HepG2 (cell line): ENCODE measurements around the gene RILPL1. TPM values are rescaled to one million over a fixed set of nuclear protein-coding genes. Genes with fewer than 3 reads are reported as not detected.
A peak's percentile ranks its signal among the peaks of the same experiment; 100 is the strongest.

ENCODE experiments used
- EZH2 ChIP-seq: conservative IDR thresholded peaks from 2 replicates; pipeline ENCODE4 v1.6.1; 2012; ENCODE audit warnings: mild to moderate bottlenecking, low read depth, low read length, moderate library complexity
- GATAD2A ChIP-seq: IDR thresholded peaks from 2 replicates; pipeline ENCODE4 v1.6.1; 2016
- MYNN ChIP-seq: sonication (generic); formaldehyde crosslinking; IDR thresholded peaks from 2 replicates; pipeline ENCODE4 v1.4.0; 2020; ENCODE audit warnings: mild to moderate bottlenecking, low read depth, missing genetic modification reagents
- ZBTB21 ChIP-seq: sonication (generic); formaldehyde crosslinking; IDR thresholded peaks from 2 replicates; pipeline ENCODE4 v1.4.0; 2020; ENCODE audit warnings: missing genetic modification reagents
- ZFP36L2 ChIP-seq: sonication (generic); formaldehyde crosslinking; IDR thresholded peaks from 2 replicates; pipeline ENCODE4 v1.4.0; 2020; ENCODE audit warnings: missing genetic modification reagents
- ZNF224 ChIP-seq: sonication (generic); formaldehyde crosslinking; IDR thresholded peaks from 2 replicates; pipeline ENCODE4 v1.5.0; 2020; ENCODE audit warnings: mild to moderate bottlenecking, missing genetic modification reagents
- ZNF430 ChIP-seq: sonication (generic); formaldehyde crosslinking; IDR thresholded peaks from 2 replicates; pipeline ENCODE4 v1.9.0; 2021; ENCODE audit warnings: mild to moderate bottlenecking, missing genetic modification reagents
- ZNF773 ChIP-seq: sonication (generic); formaldehyde crosslinking; IDR thresholded peaks from 2 replicates; pipeline ENCODE4 v1.4.0; 2020; ENCODE audit warnings: missing genetic modification reagents, borderline replicate concordance
- ZNF782 ChIP-seq: sonication (generic); formaldehyde crosslinking; IDR thresholded peaks from 2 replicates; pipeline ENCODE4 v1.4.0; 2020; ENCODE audit warnings: missing genetic modification reagents, mild to moderate bottlenecking, borderline replicate concordance
- polyA plus RNA-seq, 8 experiments: library from polyadenylated mRNA; depleted of rRNA in 3 of 8; stranded (reverse) in 7 of 8; unstranded in 1 of 8; fragments of >200 nt; fragmentation: Illumina TruSeq in 4 of 8; extraction: Trizol in 4 of 8; gene quantifications; 2 replicates each; pipeline versions ENCODE4 v1.2.1 to v1.2.3, GENCODE V29; 2011 to 2016; ENCODE audit warnings: low read depth in 4 of 8, missing spikeins in 1 of 8, mixed read lengths in 1 of 8; ENCODE audit not compliant: insufficient read depth in 1 of 8
- total RNA-seq, 5 experiments: library from RNA; depleted of rRNA; stranded (reverse); fragments of >200 nt; fragmentation: Illumina TruSeq; extraction: Trizol; gene quantifications; 2 replicates each; pipeline ENCODE4 v1.2.3, GENCODE V29; 2016; ENCODE audit warnings: low read depth in 1 of 5
- TF ChIP-seq, protein P1 (sequence below): sonication (generic); formaldehyde crosslinking; IDR thresholded peaks from 2 replicates; pipeline ENCODE4 v1.4.0; 2020; ENCODE audit warnings: missing genetic modification reagents
- TF ChIP-seq, protein P2 (sequence below): sonication (generic); formaldehyde crosslinking; IDR thresholded peaks from 2 replicates; pipeline ENCODE4 v1.8.0; 2022; ENCODE audit warnings: mild to moderate bottlenecking, missing genetic modification reagents; ENCODE audit not compliant: insufficient replicate concordance

The RILPL1 gene
- total and polyA plus RNA-seq, 2 of the 13 experiments (the other 11 are each of a cell fraction or from before 2014, with no cell fraction given), result 5.8 to 28.4 TPM

DNA sequence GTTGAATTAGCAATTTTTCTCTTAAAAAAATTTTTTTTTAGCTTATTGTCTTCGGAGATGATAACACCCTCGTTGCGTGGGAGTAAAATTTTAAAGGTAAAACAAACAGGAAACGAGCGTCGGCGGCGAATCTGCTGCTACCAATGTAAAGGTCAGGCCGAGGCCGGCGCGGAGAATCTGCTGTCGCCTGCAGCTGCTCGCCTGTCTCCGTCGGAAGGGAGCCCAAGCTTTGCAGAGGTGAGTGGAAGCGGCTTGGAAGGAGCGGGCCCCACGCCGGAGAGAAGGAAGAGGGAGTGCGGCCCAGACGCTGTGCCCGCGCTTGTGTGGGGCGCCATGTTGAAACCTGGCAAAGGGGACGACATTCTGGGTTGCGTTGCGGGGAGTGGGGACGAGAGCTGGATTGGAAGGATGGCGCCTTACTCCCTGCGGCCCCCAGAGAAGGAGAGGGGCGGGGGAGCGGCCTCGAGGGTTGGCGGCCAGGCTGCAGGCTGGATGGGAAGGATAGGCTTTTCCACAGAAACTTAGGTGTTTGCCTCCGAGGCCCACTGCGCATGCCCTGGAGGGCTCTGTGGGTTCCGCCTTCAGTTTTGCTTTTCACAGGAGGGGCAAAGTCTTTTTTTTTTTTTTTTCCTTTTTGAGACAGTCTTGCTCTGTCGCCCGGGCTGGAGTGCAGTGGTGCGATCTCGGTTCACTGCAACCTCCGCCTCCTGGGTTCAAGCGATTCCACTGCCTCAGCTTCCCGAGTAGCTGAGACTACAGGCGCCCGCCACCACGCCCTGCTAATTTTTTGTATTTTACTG is 75.3 kb downstream of the RILPL1 start, which contains the start of gene SNRNP35 (continued):
- TF ChIP-seq, protein P1, sequence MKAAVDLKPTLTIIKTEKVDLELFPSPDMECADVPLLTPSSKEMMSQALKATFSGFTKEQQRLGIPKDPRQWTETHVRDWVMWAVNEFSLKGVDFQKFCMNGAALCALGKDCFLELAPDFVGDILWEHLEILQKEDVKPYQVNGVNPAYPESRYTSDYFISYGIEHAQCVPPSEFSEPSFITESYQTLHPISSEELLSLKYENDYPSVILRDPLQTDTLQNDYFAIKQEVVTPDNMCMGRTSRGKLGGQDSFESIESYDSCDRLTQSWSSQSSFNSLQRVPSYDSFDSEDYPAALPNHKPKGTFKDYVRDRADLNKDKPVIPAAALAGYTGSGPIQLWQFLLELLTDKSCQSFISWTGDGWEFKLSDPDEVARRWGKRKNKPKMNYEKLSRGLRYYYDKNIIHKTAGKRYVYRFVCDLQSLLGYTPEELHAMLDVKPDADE, result no peak
- TF ChIP-seq ZNF430 (CRISPR knock-in tag) (peak; percentile 60), ZFP36L2 (CRISPR knock-in tag) (no peak; the same call in 1 of the 2 replicates), ZNF224 (peak; percentile 47; the same call in 1 of the 2 replicates), ZBTB21 (CRISPR knock-in tag) (no peak), MYNN (CRISPR knock-in tag) (no peak), GATAD2A (CRISPR knock-in tag) (peak; percentile 74; the same call in 1 of the 2 replicates), ZNF773 (CRISPR knock-in tag) (0 out of 2 replicates have a peak, but pooled peaks have one; percentile 32), ZNF782 (CRISPR knock-in tag) (no peak), EZH2 (no peak)
- TF ChIP-seq, protein P2, sequence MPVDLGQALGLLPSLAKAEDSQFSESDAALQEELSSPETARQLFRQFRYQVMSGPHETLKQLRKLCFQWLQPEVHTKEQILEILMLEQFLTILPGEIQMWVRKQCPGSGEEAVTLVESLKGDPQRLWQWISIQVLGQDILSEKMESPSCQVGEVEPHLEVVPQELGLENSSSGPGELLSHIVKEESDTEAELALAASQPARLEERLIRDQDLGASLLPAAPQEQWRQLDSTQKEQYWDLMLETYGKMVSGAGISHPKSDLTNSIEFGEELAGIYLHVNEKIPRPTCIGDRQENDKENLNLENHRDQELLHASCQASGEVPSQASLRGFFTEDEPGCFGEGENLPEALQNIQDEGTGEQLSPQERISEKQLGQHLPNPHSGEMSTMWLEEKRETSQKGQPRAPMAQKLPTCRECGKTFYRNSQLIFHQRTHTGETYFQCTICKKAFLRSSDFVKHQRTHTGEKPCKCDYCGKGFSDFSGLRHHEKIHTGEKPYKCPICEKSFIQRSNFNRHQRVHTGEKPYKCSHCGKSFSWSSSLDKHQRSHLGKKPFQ (CRISPR knock-in tag), result peak; percentile 61
